ENCODE results near the gene GRAMD2B. TPM values are rescaled to one million over a fixed set of nuclear protein-coding genes. Genes with fewer than 3 reads are reported as not detected.

The GRAMD2B gene
- total RNA-seq, 1 donor: 2.2 TPM

- no peak for DNase-seq (ENCODE audit: low read depth in 2 of 3, low spot score in 2 of 3)
These were observed 49.3 kb downstream of the GRAMD2B start for GRCh38 chr5:126472538-126472889.

GRCh38 chr5:126477294-126478117, 54.3 kb downstream of the GRAMD2B start:
- DNase-seq (ENCODE audit: low read depth in 2 of 3, low spot score in 2 of 3): no peak

- DNase-seq (ENCODE audit: low read depth in 2 of 3, low spot score in 2 of 3): no peak
These were observed 56.6 kb downstream of the GRAMD2B start for GRCh38 chr5:126479810-126480209.

GRCh38 chr5:126480824-126481223, 57.6 kb downstream of the GRAMD2B start:
- no peak for DNase-seq (ENCODE audit: low read depth in 2 of 3, low spot score in 2 of 3)

- DNase-seq (ENCODE audit: low read depth in 2 of 3, low spot score in 2 of 3): no peak
These were observed 58.0 kb downstream of the GRAMD2B start for GRCh38 chr5:126481243-126481642.

- DNase-seq (ENCODE audit: low read depth in 2 of 3, low spot score in 2 of 3): no peak
These were observed 59.4 kb downstream of the GRAMD2B start for GRCh38 chr5:126482591-126482990.

- no peak for DNase-seq (ENCODE audit: low read depth in 2 of 3, low spot score in 2 of 3)
These were observed 59.9 kb downstream of the GRAMD2B start for GRCh38 chr5:126483156-126483555.

GRCh38 chr5:126484253-126484652, 61.0 kb downstream of the GRAMD2B start:
- DNase-seq (ENCODE audit: low read depth in 2 of 3, low spot score in 2 of 3): no peak

- no peak for DNase-seq (ENCODE audit: low read depth in 2 of 3, low spot score in 2 of 3)
These were observed 63.1 kb downstream of the GRAMD2B start for GRCh38 chr5:126486332-126486731.

GRCh38 chr5:126487596-126487995, 64.4 kb downstream of the GRAMD2B start:
- no peak for DNase-seq (ENCODE audit: low read depth in 2 of 3, low spot score in 2 of 3)

- no peak for DNase-seq (ENCODE audit: low read depth in 2 of 3, low spot score in 2 of 3)
These were observed 65.3 kb downstream of the GRAMD2B start for GRCh38 chr5:126488443-126489065.

GRCh38 chr5:126490167-126490940, 67.1 kb downstream of the GRAMD2B start:
- peak in 1 of 3 donors; percentile 37 for DNase-seq (ENCODE audit: low read depth in 2 of 3, low spot score in 2 of 3)

GRCh38 chr5:126492939-126493338, 69.7 kb downstream of the GRAMD2B start:
- DNase-seq (ENCODE audit: low read depth in 2 of 3, low spot score in 2 of 3): no peak

- no peak for DNase-seq (ENCODE audit: low read depth in 2 of 3, low spot score in 2 of 3)
These were observed 71.2 kb downstream of the GRAMD2B start for GRCh38 chr5:126494393-126494792.

- no peak for DNase-seq (ENCODE audit: low read depth in 2 of 3, low spot score in 2 of 3)
These were observed 74.3 kb downstream of the GRAMD2B start for GRCh38 chr5:126497506-126497905.

GRCh38 chr5:126499278-126499677, 76.1 kb downstream of the GRAMD2B start:
- DNase-seq (ENCODE audit: low read depth in 2 of 3, low spot score in 2 of 3): no peak

- peak; percentile 29 to 71 (median 36) for DNase-seq (ENCODE audit: low read depth in 2 of 3, low spot score in 2 of 3)
These were observed 76.7 kb downstream of the GRAMD2B start for GRCh38 chr5:126499853-126500342.

- DNase-seq (ENCODE audit: low read depth in 2 of 3, low spot score in 2 of 3): no peak
These were observed 78.2 kb downstream of the GRAMD2B start for GRCh38 chr5:126501448-126501847.

GRCh38 chr5:126503602-126504104, 80.4 kb downstream of the GRAMD2B start:
- no peak for DNase-seq (ENCODE audit: low read depth in 2 of 3, low spot score in 2 of 3)

GRCh38 chr5:126506079-126506478, 82.9 kb downstream of the GRAMD2B start:
- DNase-seq (ENCODE audit: low read depth in 2 of 3, low spot score in 2 of 3): no peak

Measured in hematopoietic multipotent progenitor cell (in vitro differentiated cells).